Testis (tissue), 3 donors: Measurements from ENCODE around the gene PCSK5. TPM values are rescaled to one million over a fixed set of nuclear protein-coding genes. Genes with fewer than 3 reads are reported as not detected.

Experiments used
- DNase-seq: peaks from one replicate; pipeline ENCODE4 v3.0.0-alpha.2; 2019
- H3K27ac ChIP-seq, 2 donors: fragments of 200-600 bp; sonication (generic); one replicate each; pipeline ENCODE4 v1.5.1; 2019
- H3K27me3 ChIP-seq: fragments of 200-600 bp; sonication (generic); one replicate; pipeline ENCODE4 v1.5.1; 2019
- H3K36me3 ChIP-seq: fragments of 200-600 bp; sonication (generic); one replicate; pipeline ENCODE4 v1.5.1; 2017; ENCODE audit warnings: low read depth; ENCODE audit errors: missing control alignments
- H3K4me1 ChIP-seq: fragments of 200-600 bp; sonication (generic); one replicate; pipeline ENCODE4 v1.5.1; 2019
- H3K4me3 ChIP-seq, 2 donors: fragments of 200-600 bp; sonication (generic); one replicate each; pipeline ENCODE4 v1.5.1; 2017 to 2019
- H3K9me3 ChIP-seq: fragments of 200-600 bp; sonication (generic); one replicate; pipeline ENCODE4 v1.5.1; 2017
- POLR2A ChIP-seq: fragments of 450-650 bp; IDR thresholded peaks from one replicate; pipeline ENCODE4 v1.6.1; 2017; ENCODE audit warnings: antibody characterized with exemption, mild to moderate bottlenecking, moderate library complexity
- WGBS, 2 donors: methylation state at CpG; one replicate each; pipeline ENCODE4 v1.1.5; 2018; 5-methylcytosine and 5-hydroxymethylcytosine counted together
- intact Hi-C: fragments of 100-400 bp; cut with DNase I; formaldehyde crosslinking; loops from one replicate; pipeline ENCODE4 v1.15.1; 2023; ENCODE audit warnings: low total_unique reads
- polyA plus RNA-seq: library from polyadenylated mRNA; stranded (reverse); fragments of 350-450 nt; fragmentation: Illumina TruSeq; extraction: RNeasy Lipid Tissue Mini Kit (QIAGEN cat#74804); gene quantifications from one replicate; pipeline ENCODE4 v1.2.3, GENCODE V29; 2014; ENCODE audit warnings: low read depth, low replicate concordance; ENCODE audit not compliant: insufficient read depth
- total RNA-seq, 2 donors: library from RNA; depleted of rRNA; stranded (reverse); fragments of >200 nt; gene quantifications; one replicate each; pipeline ENCODE4 v1.2.3, GENCODE V29; 2016
- TF ChIP-seq, protein P1 (sequence below), 3 experiments: fragments of 450-650 bp in 2 of 3; fragments of 200-600 bp in 1 of 3; sonication (generic) in 1 of 3; IDR thresholded peaks; one replicate each; pipeline ENCODE4 v1.5.1; 2016 to 2019; ENCODE audit warnings: antibody characterized with exemption in 3 of 3, mild to moderate bottlenecking in 2 of 3, moderate library complexity in 1 of 3

PCSK5 gene
- total and polyA plus RNA-seq, 3 donors from 2014 or later, result 9.4 to 50.6 (median 27.5) TPM

DNA sequence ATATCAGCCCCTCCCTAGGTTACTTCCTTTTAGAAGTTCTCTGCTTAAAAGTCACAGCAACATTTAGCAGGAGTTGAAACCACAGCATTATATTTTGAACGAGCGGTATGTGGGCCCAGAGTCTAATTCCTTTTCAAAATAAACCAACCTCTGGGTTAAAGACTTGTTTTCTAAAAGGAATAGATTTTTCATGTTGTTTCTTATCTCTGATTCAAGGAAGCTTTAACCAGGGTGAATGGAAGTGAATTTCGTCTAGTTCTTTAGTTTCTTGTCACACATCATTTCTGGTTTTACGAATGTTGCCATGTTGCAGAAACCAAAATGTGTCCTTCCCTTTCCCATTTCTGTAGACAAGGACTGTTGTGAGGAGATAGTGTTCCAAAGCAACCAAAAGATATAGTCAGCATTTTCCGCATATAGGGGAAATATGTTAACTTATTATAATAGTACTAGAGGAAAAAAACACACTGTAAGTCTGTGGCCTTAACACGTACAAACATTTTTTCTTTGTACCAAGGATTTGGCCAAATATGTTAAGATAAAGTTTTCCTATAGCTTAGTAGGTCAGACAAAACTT lies 142.4 kb downstream of the PCSK5 start:
- intact Hi-C loops, result no loop called here
- 84 to 85% methylated on average over 6 of the region's 6 CpGs for WGBS, 2 donors
- Histone ChIP-seq H3K36me3 (no peaks in the 10 kb centered on the region), H3K27me3 (no peaks in the 10 kb centered on the region), H3K27ac (no peak overlapping the region), H3K4me3 (no peak overlapping the region), H3K9me3 (no peaks in the 10 kb centered on the region), H3K4me1 (no peaks in the 10 kb centered on the region)
- DNase-seq, result no peak
- TF ChIP-seq POLR2A, result no peak
- TF ChIP-seq, protein P1, sequence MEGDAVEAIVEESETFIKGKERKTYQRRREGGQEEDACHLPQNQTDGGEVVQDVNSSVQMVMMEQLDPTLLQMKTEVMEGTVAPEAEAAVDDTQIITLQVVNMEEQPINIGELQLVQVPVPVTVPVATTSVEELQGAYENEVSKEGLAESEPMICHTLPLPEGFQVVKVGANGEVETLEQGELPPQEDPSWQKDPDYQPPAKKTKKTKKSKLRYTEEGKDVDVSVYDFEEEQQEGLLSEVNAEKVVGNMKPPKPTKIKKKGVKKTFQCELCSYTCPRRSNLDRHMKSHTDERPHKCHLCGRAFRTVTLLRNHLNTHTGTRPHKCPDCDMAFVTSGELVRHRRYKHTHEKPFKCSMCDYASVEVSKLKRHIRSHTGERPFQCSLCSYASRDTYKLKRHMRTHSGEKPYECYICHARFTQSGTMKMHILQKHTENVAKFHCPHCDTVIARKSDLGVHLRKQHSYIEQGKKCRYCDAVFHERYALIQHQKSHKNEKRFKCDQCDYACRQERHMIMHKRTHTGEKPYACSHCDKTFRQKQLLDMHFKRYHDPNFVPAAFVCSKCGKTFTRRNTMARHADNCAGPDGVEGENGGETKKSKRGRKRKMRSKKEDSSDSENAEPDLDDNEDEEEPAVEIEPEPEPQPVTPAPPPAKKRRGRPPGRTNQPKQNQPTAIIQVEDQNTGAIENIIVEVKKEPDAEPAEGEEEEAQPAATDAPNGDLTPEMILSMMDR (IDR thresholded peaks at IDR 0.05), result no peak

DNA sequence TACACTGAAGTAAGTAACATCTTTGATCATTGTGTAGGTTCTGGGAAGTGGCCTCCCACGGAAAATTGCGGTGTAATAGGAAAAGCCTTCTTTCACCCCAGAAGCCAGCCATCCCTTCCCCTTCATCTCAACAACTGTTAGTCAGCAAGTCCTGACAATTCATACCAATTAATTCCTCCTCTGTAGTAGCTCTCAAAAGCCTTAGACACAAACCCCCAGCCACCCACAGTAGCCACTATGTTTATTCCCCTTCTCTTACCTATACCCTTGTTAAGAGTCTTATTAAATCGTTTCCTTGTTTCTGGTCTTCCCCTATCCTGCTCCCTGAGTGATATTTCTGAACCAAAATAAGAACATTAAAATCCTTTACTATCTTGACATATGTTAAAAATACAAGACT lies 143.6 kb downstream of the PCSK5 start:
- Histone ChIP-seq H3K4me3 (no peak overlapping the region), H3K9me3 (no peaks in the 10 kb centered on the region), H3K36me3 (no peaks in the 10 kb centered on the region), H3K4me1 (no peaks in the 10 kb centered on the region), H3K27me3 (no peaks in the 10 kb centered on the region), H3K27ac (no peak overlapping the region)
- TF ChIP-seq POLR2A, result no peak
- TF ChIP-seq, protein P1 (IDR thresholded peaks at IDR 0.05), result no peak
- 94 to 97% methylated on average over 3 of the region's 3 CpGs for WGBS, 2 donors
- no peak for DNase-seq
- intact Hi-C loops, result no loop called here

DNA sequence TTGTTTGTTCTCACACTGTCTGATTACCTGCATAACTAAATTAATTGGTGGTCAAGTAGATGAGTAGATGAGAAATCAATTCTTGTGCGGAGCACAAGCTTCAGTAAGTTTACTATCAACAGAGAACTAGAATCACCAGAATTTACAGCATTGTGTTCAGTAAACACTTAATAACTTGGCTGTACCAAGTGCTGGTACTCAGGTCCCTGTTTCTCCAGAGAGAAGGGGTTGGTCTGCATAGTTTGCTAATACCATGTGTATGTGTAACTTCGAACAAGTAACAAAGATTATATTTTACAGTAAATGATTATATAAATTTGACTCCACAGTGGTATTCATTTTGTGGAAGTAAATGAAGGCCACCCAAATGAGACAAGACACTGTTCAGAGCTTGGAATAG lies 146.3 kb downstream of the PCSK5 start:
- Histone ChIP-seq H3K36me3 (no peaks in the 10 kb centered on the region), H3K9me3 (no peaks in the 10 kb centered on the region), H3K4me1 (no peaks in the 10 kb centered on the region), H3K4me3 (no peak overlapping the region), H3K27ac (no peak overlapping the region), H3K27me3 (no peaks in the 10 kb centered on the region)
- TF ChIP-seq POLR2A, result no peak
- TF ChIP-seq, protein P1 (IDR thresholded peaks at IDR 0.05), result no peak
- no peak for DNase-seq
- WGBS, 2 donors, result 94% methylated on average over 2 of the region's 2 CpGs
- intact Hi-C loops, result no loop called here

DNA sequence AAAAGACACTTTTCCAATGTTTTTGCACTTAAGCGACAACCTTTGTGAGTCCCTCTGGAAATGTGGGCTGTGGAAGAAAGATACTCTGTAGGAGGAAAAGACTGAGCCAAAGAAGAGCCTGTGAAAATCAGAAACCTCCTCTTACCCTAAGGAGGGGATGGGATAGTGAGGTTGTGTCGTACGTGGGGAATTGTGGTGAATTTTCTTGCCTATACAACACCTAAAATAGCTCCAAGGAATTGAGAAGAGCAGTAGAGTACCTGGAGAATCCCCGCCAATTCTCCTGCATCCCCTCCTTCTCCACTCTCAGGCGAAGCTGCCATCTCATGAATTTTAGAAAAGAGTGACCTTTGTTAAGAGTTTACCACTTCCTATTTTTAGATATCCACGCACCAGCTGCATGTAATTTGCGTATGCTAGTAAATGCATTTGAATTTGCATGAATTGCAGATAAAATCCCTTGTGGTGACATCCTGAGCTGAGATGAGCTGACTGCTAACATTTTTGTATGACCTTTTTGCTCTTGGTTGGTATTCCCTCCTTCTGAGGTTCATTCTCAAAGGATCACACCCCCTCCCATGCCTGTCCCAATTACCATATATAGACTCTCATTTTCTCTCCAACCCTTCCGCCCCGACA lies 147.2 kb downstream of the PCSK5 start:
- intact Hi-C loops, result no loop called here
- WGBS, 2 donors, result 85 to 94% methylated on average over 9 of the region's 9 CpGs

More for the DNA sequence above, 147.2 kb downstream of the PCSK5 start:
- Histone ChIP-seq H3K36me3 (no peaks in the 10 kb centered on the region), H3K4me1 (no peaks in the 10 kb centered on the region), H3K9me3 (no peaks in the 10 kb centered on the region), H3K27ac (no peak overlapping the region), H3K27me3 (no peaks in the 10 kb centered on the region), H3K4me3 (no peak overlapping the region)
- no peak for TF ChIP-seq POLR2A
- TF ChIP-seq, protein P1 (IDR thresholded peaks at IDR 0.05), result no peak
- no peak for DNase-seq
